OCI-LY1 (cell line): ENCODE measurements around the gene SORBS1.

Experiments used
- EZH2 ChIP-seq: fragments of 200-600 bp; sonication (generic), shearing (Covaris generic); IDR thresholded peaks from 2 replicates; pipeline ENCODE4 v1.8.0; 2017; ENCODE audit warnings: borderline replicate concordance, mixed run types, mild to moderate bottlenecking, antibody characterized with exemption, low read length, moderate library complexity, mixed read lengths
- TF ChIP-seq, protein P1 (sequence below): fragments of 200-600 bp; sonication (generic), shearing (Covaris generic); IDR thresholded peaks from 2 replicates; pipeline ENCODE4 v1.5.1; 2017; ENCODE audit warnings: mild to moderate bottlenecking, antibody characterized with exemption, low read length, moderate library complexity, mixed read lengths

DNA sequence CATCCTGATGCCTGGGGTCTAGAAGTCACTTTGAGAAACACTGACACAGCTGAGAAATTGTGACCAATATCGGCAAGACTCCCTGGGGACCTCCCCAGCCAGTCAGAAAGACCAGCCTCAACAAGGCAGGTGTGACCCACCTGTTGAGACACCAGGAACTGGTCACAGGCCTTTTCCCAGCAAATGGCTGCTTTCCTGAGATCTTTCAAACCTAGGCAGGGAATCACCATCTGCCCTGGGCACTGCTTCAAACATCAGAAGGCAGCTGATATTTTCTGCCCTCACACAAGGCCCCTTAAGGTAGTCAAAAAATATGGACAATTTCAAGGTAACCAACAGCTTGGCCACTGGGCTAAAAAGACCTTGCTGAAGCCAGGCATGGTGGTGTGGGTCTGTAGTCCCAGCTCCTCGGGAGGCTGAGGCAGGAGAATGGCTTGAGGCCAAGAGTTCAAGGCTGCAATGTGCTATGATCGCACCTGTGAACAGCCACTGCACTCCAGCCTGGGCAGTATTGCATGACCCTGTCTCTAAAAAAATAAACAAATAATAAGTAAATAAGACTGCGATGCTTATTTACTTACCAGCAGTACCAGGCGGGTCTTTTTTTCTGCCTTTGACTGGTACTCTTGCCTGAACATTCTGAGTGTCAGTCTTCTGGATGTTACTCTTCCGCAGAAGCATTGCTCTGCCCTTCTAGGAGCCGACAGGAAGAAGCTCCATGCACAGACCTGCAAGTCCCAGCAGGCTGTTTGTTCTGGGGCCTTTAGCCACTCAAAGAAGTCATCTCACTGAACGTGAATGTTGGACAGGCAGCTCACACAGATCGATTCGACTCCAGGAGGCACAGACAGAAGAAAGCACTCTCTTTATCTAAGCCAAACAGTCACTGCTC lies 59.7 kb downstream of the SORBS1 start:
- TF ChIP-seq, protein P1, sequence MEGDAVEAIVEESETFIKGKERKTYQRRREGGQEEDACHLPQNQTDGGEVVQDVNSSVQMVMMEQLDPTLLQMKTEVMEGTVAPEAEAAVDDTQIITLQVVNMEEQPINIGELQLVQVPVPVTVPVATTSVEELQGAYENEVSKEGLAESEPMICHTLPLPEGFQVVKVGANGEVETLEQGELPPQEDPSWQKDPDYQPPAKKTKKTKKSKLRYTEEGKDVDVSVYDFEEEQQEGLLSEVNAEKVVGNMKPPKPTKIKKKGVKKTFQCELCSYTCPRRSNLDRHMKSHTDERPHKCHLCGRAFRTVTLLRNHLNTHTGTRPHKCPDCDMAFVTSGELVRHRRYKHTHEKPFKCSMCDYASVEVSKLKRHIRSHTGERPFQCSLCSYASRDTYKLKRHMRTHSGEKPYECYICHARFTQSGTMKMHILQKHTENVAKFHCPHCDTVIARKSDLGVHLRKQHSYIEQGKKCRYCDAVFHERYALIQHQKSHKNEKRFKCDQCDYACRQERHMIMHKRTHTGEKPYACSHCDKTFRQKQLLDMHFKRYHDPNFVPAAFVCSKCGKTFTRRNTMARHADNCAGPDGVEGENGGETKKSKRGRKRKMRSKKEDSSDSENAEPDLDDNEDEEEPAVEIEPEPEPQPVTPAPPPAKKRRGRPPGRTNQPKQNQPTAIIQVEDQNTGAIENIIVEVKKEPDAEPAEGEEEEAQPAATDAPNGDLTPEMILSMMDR, result no peak
- no peak for TF ChIP-seq EZH2
